Activated CD4-positive, alpha-beta T cell treated with anti-CD3 and anti-CD28 coated beads, Interleukin-10, Interleukin-2, amounts not matched to agents 100 ng/mL and 50 ng/mL, durations not matched to agents 16 hours and 8 hours (primary cell): ENCODE measurements around the gene BBX.
"Not testable (repeated sequence)": the region's sequence is repeated elsewhere in the genome, so short reads cannot be mapped to it uniquely, and the experiment has no call there.

Experiments used
- DNase-seq: peaks from one replicate; pipeline ENCODE4 v3.0.0-alpha.2; 2020

BBX gene

GRCh38 chr3:107545680-107546120, 22.9 kb downstream of the BBX start:
- no peak for DNase-seq

DNA sequence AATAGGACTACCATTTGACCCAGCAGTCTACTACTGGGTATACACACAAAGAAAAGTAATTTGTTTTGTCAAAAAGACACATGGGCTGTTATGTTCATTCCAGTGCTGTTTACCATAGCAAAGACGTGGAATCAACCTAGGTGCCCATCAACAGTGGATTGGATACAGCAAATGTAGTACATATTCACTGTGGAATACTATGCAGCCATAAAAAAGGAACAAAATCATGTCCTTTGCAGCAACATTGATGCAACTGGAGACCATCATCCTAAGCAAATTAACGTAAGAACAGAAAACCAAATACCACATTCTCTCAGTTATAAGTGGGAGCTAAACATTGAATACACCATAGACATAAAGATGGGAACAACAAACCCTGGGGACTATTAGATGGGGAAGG, 25.8 kb downstream of the BBX start:
- DNase-seq = no peak

GRCh38 chr3:107555359-107555758, 32.6 kb downstream of the BBX start:
- no peak for DNase-seq

- DNase-seq = no peak
Measured at GRCh38 chr3:107557743-107558142, 35.0 kb downstream of the BBX start.

GRCh38 chr3:107560166-107560565, 37.4 kb downstream of the BBX start:
- no peak for DNase-seq

GRCh38 chr3:107561980-107562379, 39.2 kb downstream of the BBX start:
- DNase-seq = no peak

DNA sequence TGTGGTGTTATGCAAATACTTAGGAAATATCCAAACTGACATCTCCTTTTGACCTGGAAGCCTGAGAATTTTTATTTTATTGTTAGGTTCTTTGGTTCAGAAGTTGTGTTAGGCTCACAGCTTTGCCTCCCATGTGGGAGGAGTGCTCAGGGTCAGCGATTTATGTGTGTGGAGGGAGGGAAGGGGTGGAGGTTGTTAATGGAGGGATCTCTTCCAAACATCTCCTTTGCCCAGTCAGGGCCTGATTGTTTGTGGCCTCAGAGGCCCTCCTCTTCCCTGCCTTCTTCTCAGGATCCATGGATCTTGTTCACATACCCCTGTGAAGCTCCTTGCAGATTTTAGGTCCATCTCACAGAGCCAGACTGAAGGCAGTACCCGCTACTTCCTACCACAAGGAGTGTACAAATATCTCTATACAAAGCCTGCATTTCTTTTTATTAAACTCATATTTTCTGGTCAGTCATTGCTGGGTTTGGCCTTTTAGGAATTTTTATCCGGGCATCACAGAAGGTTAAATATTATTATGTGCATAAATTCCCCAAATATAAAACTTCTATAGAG, 40.3 kb downstream of the BBX start:
- no peak for DNase-seq

- DNase-seq = not testable (repeated sequence)
Measured at GRCh38 chr3:107565244-107565643, 42.5 kb downstream of the BBX start.

DNA sequence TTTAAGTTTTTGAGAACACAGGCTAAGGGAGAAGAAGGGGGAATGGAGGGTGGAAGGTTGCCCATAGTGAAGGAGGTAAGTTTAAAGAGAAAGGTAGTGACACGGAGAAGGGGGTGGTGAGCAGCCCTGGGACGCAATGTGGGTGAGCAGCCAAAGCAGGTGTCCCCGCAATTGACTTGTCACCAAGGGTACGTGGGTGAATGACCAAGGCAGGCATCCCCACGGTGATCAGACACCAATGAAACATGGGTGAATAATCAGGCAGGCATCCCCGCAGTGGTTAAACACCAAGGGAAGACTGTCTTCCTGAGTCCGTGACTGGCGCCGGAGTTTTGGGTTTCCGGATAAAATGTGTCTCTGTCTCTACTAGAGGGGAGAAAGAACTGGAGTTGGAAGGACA, 48.3 kb downstream of the BBX start:
- not testable (repeated sequence) for DNase-seq

DNA sequence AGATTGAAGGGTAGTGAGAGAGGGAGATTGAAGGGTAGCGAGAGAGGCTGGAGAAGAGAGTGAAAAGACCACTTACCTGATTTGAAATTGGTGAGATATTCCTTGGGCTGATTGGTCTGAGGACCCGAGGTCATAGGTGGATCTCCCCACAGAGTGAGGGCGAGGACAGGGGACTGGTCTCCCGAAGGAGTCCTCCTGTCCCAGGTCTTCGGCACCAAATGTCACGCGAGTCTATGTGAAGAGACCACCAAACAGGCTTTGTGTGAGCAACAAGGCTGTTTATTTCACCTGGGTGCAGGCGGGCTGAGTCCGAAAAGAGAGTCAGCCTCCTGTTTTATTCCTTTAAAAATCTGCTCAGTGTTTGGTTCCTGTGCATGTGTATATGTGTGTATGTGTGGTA, 48.7 kb downstream of the BBX start:
- not testable (repeated sequence) for DNase-seq

- peak; percentile 28 for DNase-seq
Measured at GRCh38 chr3:107574650-107575049, 51.9 kb downstream of the BBX start.

DNA sequence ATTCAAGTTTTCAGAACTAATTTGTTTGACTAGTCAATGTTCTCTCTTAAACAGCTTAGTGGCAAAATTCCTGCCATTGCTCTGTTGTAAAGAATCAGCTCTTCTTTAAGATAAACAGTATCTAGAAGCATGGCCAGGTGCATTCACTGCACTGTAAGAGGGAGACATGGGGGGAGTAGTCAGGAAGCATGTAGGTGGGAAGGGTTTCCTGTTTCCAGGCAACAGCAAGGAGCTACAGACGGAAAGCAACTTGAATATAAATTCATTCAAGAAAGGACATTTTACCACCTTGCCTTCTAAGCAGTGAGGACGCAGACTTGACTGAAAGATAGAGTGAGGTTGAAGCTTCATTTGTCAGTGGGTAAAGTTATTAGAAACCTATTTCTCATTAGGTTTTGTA, 55.3 kb downstream of the BBX start:
- no peak for DNase-seq

DNA sequence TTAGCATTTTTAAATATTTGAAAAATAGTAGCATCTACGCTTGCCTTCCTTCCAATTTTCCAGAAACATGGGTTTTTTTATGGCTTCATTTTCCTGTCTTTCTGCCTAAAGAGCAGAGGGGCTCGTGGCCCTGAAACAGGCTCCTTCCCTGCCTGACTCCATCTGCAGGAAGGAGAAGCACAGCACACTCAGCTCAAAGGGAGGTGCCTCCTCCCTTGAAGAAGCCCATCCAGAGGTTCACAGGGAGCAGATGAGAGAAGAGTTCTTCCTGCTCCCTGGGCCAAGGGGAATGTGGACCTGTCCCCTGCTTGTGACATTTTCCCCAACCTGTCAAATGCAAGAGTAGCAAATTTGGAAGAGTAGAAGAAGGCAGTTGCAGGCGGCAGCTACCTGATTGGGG, 55.8 kb downstream of the BBX start:
- DNase-seq = no peak

DNA sequence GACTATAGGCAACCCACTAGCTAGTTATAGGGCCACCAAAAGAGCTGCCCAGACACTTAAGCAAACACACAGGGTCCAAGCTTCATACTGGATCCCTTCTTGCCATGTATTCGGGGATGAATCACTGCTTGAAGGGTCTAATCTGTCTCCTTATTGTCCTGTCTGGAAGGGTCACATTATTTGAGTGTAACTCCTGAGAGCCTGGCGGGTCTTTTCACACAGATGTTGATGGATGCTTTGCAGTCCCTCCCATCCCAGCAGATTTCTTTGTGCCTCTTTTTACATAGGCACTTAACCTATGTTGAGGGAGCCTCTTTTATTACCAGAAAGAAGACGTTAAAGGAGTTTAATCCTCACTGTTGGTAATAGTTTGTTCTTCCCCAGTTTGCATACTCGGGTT, 56.6 kb downstream of the BBX start:
- DNase-seq = no peak

DNA sequence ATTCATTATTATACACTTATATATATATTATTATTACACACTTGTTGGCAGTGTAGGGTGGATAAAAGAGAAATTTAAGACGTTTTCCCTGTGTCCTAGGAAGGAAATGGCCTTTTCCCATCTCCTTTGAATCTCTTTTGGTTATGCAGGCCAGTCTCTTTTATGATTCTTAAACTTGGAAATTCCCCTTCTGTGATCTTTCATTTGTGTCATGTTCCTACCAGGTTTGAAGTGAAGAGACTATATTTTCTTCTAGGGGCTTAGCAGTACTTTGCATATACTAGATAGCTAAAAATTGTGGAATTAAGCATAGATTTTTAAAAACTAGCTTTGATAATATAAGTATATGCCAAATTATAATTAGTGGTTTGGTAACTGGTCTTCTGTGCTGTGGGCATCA, 58.5 kb downstream of the BBX start:
- DNase-seq = no peak

- no peak for DNase-seq
Measured at GRCh38 chr3:107588217-107588616, 65.5 kb downstream of the BBX start.

DNA sequence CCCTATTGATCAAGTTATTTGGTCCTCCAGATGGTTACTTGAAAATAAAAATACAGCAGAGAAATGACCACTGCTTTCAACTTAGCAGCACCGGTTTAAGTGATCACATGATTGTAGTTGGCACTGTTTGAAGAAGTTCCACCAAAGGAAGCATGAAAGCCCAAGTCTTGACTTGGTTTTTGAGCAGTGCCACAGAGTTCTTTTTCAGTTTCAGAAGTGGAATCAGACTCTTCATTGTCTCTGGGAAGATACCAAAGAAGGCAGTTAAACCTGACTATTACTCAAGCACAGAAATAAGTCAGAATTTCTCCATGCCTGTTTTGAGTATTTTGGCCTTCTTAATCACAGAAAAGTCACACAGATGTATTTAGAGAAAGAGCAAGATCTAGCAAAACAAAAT, 66.7 kb downstream of the BBX start:
- DNase-seq = peak; percentile 59

DNA sequence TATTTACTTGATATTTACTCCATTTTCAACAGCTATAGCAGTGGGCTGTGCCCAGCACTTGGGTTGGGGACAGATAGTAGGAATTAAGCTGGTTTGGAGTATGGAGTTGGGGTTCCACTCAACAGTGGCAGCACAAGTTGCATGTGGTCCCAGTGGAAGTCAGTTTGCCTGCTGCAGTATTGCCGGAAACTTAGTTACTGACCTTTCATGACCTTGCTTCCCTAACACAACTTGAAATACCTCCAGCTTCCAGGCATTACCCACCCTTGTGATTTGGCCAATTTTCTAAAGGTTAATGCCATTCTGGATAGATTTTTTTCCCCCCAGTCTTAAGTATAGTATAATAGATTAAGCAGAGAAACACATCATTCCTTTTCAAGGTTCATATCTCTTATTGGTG, 68.0 kb downstream of the BBX start:
- no peak for DNase-seq

DNA sequence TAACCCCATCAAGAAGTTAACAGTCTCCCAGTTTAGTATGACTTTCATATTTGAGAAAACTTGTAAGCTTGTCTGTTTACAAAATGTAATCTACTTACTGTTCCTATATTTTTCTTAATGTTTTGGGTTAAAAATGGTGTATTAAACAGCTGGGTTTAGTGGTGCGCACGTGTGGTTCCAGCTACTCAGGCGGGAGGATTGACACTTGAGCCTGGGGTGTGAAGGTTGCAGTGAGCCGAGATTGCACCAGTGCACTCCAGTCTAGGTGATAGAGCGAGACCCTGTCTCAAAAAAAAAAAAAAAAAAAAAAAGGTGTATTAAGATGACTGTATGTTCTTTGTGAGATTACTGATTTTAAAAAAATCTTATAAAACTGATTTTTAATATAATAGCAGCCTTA, 69.3 kb downstream of the BBX start:
- no peak for DNase-seq

GRCh38 chr3:107594870-107595269, 72.1 kb downstream of the BBX start:
- DNase-seq = no peak

DNA sequence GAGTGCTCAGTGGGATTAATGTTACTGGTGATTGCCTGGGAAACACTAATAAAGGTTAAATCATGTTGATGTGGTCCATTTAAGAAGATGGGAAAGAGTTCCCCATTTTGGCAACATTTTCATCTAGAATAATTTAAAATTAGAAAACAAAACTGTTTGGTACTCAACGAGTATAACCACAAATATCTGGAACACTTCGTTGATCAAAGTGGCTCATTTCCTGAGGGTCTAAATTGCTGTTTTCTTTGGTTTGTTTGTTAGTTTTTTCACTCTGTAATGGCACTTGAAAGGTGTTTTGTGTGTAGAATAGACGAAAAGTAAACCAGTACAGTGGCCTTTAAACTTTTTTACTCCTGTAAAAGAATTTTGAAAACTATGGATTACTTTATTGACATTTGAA, 73.9 kb downstream of the BBX start:
- DNase-seq = no peak

- peak; percentile 63 for DNase-seq
Measured at GRCh38 chr3:107598926-107599771, 76.4 kb downstream of the BBX start.

DNA sequence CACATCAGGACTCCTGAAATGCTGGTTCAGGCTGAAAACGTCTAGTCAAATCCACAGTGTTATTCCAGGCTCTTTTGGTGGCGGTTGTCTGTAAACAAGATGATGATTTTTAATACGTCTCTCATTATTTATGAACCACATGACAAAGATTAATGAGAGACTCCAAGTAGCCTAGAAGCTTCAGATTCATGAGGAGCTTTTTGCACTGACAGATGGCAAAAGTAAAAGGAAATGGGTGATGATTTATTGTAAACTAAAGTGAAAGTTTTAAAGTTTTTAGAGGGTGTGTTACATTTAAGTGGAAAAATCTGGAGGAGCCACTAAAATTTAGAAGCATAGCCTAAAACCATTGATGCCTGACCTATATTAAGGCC, 77.0 kb downstream of the BBX start:
- DNase-seq = no peak

DNA sequence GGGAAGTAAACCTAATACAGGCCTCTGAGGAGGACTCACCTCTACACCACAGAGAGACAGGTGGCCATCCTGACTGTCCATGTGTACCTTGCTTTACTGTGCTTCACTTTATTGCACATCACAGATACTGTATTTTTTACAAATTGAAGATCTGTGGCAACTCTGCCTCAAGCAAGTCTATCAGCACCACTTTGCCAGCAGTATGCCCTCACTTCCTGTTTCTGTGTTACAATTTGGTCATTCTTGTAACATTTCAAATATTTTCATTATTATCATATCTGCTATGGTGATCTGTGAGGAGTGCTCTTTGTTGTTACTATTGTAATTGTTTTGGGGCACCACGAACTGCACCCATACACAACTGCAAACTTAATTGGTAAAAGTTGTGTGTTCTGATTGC, 78.0 kb downstream of the BBX start:
- no peak for DNase-seq
